ENCODE results near the gene PDZK1IP1.
"Not testable (repeated sequence)": the region's sequence is repeated elsewhere in the genome, so short reads cannot be mapped to it uniquely, and the experiment has no call there.

PDZK1IP1 gene

DNA sequence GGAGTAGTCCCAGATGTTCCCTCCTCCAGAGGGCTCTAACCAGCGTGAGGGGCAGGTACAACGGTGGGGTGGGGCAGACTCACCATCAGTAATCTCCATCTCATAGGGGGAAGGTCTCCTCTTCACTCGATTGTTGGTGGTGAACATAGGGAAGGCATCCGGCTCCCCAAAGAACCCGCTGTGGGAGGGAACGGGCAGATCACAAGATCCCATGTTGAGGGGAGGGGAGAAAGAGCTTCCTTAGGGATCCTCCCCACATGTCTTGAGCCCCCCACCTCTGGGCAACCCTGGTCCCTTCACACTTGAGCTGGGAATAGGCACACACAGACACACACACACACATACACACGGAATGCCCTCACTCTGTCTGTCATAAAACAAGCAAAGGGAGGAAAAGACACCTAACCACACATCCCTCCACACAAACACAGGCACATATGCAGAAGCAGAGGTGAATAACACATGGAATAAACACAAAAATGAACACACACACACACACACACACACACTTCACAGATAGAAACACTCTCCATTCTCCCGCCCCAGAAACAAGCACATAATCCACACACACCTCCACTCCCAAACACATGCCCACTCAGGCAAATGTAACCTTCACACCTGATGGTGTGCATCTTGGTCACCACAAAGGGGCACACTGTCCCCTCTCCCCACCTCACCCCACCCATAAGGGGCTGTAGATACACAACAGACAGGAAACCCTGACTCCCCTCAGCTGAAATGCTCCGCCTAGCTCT is 34.3 kb upstream of the PDZK1IP1 start:
- no peak for DNase-seq

DNA sequence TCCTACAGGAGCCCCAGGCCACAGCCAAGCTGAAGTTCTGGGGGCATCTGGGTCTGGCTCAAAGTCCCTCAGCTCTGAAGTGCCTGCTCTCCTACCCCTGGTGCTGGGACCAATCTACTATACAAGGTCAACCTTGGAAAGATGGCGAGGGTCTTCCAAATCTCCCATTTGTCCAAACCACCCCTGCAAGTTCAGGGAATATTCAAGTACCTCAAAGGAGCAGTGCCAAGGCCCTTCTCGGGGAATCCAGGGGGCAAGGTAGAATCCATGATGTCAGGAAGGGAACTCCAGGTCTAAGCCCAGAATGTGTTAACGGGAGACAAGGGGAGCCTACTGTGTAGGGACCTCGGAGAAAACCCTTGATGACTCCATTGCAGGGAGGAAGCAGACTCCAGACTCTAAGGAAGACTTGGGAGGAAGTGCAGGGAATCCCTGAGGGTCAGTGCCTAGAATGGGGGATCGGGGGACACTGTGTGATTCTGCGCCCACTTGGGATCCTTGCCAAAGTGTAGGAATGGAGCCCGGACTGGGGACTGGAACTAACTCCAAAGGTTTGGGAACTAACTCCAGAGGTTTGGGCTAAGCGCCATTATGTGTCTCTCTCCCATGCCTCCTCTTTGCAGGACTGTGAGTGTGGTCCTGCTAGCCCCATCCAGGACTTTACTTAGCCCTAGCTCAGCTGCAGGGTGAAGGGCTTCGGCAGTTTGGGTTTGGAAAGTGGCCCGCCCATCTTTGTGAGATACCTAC is 33.5 kb upstream of the PDZK1IP1 start:
- no peak for DNase-seq

DNA sequence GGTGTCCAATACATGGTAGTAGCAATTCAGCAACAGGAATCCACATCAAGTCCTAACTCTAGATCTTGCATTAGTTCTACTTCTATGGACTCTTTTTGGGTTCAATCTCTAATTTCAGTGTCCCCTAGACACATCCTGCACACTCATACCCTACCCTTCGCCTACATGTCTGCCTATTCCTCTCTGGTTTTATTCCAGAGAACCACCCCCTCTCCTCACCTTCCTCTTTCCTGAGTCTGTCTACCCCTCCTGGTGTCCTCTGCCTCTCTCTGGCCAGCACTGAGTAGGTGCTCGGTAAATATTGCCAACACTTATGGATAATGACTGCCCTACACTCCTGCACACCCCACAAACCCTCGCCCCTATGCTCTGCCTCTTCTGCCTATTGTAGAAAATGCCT is 32.6 kb upstream of the PDZK1IP1 start:
- no peak for DNase-seq

DNA sequence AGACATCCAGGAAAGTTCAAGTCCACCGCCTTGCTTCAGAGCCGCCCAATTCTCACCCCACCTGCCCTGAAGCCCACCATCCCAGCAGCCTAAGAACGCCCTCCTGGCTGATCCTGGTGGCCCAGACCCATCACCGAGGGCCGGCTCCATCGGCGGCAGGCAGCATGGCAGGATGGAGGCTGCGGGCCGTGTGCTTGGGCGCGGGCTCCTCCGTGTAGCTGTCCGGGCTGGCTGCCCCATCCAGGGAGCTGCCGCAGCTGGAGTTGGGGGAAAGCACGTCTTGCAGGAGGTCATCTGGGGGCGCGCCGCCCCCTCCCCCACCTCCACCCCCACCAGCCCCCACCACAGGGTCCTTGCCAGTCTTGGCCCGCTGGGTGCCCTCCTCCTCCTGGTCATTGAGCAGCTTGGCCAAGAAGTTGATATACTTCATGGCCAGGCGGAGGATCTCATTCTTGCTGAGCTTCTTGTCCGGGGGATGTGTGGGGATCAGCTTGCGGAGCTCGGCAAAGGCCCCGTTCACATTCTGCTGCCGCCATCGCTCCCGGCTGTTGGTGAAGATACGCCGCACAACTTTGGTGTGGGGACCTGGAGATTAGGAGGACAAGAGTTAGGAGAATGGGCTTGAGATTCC is 29.9 kb upstream of the PDZK1IP1 start:
- no peak for DNase-seq

DNA sequence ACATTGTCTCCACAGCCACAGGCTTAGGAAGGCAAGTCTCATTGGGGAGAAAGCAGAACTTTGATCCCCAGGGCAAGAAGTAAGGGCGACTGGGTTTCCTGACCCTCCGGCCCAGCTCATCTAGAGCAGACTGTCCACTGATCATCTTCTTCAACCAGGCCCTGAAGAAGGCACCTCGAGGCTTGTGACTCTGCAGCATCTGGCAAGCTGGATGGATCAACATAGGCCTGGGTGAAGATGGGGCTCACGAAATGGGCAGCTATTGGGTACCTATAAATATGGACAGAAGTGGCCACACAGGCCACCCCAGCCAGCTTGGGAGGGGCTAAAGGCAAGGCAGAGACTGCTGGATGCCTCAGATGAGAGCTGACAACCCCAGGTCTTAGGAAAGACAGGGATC is 29.2 kb upstream of the PDZK1IP1 start:
- DNase-seq = no peak

DNA sequence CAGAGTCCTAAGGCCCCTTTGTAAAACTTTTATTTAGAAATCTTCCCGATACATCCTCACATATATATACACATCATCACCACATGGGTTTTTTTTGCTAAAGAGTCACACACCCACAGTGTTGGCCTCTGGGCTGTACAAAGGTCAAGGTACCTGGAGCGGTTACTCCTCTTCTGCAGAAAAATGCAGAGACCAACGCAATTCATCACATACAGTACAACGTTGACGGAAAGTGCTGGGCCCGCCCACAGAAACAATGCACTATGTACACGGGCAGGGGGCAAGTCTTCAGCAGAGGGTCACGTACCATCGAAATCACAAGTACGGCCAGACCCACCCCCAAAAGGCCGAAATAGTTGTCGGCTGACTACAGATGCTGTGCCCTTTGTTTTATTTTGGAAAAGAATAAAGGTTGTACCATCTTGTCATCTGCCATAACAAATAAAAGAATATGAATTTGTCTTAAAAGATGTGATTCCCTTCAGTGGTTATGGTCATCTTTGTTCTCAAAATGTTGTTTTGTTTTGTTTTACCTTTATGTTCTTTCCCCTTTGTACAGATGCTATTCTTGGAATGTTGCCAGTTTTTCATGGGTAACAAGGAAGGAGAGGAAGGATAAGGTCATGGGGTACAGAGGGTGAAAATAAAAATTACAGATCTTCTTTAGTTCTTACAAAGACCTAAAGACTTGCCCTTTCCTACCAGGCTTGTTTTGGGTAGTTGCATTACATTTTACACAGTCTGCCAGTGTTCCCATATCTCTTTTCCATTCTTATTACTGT is 26.6 kb upstream of the PDZK1IP1 start:
- DNase-seq = no peak

DNA sequence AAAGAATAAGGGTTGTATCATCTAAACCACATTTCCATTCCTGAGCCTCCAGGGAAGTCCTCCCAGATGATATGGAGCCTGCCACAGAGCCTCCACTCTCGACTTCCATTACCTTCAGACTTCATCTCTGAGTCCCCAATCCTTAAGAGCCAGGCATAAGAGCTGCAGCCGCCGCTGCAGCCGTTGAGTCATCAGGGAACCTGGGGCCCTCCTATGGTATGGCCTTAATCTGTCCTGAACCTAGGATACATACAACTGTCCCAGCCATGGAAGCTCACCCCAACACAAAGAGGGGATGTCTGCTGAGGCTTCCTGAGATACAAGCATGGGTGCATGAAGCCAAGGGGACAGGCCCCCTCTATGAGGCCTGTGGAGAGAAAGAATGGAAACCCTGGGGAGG is 25.9 kb upstream of the PDZK1IP1 start:
- DNase-seq = no peak

DNA sequence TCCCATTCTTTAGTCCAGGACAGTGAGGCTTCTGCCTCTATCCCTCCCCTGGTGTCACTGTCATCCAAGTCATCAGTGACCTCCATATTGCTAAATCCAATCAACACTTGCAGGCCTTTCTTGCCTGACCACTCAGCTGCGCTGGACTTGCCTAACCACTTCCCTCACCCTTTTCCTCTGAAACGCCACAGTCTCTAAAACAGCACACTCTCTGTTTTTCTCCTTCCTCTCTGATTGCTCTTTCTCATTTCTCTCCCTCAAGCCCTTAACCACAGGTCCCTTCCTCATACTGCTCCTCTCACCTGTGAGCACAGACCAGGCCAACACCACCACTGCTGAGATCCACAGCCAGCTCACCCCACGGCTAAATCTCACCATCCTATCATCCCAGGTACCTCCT is 24.7 kb upstream of the PDZK1IP1 start:
- DNase-seq = no peak

DNA sequence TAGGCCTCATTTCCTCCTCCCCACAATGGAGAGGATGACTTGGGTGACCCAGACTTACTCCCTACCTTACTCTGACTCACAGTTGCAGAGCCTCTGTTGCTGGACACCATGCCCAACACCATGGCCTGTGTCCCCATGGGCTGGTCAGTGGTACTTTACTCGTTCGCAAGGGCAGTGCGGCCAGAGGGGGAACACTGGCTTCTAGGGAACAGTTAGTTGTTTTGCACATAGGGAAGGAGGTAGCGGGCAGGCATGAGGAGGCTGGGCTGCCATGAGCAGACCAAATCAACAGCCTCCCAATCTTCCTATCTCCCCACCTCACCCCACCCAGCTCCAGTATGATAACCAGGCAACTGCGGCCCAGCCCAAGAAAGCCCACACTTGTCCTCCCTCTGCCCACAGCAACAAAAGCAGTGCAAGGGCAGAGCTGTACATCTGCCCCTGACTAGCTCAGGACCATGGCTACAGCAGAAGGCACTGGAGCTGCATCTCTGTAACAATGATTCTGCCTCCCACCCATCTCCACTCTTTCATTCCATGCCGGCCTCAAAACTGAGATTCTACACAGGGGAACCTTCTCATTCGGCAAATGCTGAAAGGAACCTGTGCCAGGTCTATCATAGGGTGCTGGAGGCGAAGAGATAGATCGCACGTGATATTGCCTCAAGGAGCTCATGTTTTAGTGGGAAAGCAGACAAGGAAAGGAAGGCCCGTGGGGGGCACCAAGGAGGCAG is 23.6 kb upstream of the PDZK1IP1 start:
- DNase-seq = no peak

DNA sequence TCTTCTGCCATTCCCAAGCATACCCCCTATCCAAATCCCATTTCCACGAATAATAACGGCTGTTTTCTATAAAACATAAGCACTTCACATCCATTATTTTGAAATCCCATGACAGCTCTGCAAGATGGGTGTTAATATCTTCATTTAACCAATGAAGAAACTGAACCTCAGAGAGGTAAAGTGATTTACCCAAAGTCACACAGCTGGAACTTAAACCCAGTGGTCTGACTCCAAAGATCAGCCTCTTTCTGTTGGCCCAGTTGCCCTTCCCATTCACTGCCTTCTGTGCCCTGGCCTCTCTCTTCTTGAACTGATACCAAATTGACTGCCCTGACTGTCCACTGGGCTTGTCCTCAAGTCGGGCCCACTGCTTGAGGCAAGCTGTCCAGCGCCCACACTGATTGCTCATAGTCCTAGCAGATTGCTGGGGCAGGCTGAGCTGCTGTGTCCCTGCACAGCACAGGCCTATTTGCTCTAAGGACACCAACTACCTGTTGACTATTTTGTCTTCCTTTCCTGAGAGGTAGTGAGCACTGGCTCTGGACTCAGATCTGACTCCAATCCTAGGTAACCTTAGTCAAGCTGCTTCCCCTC is 22.9 kb upstream of the PDZK1IP1 start:
- no peak for DNase-seq

DNA sequence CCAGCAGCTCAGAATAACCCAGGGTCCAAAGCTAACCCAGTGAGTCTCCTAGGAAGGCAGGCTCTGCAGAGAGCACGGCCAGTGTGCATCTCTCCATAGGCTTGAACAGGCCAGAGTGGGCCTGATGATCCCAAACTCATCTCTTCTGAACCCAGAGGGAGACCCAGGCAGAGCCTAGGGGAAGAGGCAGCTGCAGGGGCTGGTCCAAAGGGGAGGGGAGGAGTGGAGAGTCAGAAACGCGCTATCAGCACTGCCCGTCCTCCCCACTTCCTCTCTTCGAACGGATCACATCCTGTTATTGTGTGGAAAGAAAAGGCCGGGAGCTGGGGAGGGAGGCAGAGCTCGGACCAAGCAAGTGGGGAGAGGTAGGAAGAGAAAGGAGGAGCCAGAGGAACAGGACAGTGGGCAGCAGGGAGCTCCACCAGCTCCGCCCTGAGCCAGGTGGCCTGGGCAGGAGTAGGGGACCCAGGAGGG is 22.0 kb upstream of the PDZK1IP1 start:
- no peak for DNase-seq

DNA sequence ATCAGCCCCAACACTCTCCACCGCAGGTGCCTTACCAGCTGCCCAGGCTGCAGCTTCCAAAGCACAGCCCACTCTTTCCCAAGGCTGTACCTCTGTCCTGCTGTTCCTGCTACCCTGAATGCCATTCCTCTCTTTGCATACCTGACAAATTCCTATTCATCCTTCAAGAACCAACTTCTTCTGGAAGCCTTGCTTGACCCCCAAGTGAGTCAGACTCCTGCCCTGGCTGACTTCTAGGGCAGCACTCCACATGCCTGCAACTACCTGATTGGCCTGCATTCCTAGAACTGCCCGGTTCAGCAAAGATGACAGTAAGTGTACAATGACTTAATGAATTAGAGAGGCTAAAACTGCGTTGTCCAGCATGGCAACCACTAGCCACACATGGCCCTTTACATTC is 20.8 kb upstream of the PDZK1IP1 start:
- DNase-seq = no peak

DNA sequence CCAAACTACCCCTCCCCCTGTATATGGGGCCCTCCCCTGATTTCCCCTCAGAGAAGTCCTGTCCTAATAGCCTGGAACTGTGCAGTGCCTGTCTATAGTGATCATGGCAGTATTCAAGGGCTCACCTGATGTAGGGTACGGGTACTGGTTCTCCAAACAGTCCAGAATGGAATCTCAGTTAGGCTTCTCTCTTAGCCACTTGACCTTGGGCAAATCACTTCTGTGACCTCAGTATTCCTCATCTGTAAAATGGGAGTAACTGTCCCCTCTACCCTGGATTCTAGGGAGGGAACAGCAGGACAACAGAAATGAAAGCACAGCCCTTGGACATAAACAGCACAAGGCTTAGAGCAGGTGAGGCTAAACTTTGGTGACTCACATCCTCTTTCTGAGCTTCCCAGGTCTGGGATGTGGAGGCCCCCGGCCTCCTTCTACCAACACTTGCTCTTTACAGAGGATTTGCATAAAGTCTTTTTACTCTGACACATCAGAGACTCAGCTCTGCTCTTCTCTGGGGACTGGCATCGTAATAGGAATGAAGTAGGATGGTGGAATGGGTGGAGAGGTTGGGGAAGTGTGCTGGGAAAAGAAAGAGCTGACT is 20.0 kb upstream of the PDZK1IP1 start:
- no peak for DNase-seq

DNA sequence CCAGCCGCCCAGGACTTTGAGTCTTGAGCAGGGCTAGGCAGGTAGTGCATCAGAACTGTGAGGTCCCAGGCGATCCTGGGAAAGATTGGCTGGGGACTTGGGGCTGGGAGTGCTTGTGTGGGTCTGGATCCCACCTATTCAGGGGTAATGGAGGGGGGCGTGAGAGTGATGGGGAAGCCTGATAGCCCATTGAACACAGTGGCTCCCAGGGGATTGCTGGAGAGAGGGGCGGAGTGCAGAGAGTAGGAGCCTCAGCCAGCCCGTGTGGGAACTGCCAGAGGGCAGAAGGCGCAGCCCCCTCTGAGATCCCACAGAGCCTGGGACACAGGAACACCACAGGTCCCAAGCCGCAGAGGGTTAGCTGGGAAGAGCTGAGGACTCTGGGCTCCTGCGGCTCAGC is 19.3 kb upstream of the PDZK1IP1 start:
- no peak for DNase-seq

DNA sequence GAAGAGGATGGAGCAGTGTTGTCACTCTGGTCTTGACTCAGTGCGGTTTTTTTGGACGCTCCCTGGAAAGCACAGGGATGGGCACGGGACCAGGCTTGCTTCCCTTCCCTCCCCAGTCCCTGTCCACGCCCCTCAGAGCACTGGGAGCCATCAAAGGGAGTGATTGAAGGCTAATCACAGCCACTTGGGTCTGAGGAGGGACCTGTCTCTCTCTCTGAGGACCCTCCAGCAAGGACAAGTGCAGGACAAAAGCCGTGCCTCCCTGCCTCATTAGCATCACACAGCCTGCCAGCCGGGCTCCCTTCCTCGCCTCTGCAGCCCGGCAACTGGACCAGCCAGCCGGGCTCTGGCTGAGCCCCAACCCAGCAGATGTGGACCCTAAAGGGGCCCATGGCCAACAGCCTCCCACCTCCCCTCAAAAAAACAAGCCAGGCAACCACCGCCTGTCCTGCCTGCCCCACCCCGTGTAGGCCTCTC is 18.6 kb upstream of the PDZK1IP1 start:
- no peak for DNase-seq

DNA sequence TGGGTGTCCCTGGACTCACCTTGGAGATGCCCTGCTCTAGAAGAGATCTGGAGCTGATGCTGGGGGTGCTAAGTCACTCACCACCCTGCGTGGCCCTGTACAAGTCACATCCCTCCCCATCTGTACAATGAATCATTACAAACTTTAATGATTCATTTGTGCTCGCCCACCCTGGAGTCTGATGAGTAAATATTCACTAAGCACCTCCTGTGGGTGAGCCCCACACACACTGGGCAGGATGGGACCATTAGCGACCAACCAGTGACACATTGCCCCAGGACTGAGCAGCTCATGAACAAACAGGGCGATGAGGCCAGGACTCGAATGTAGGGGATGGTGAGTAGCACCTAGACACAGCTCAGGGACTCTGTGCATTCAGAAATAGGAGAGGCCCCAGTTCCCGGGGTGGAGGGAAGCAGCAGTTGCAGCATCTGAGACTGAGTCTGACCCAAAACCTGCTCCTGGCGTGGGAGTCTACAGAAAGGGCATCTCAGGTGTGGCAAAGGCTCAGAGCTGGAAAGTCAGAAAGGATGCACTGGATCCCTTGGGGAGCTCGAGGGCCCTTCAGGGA is 18.1 kb upstream of the PDZK1IP1 start:
- DNase-seq = no peak

DNA sequence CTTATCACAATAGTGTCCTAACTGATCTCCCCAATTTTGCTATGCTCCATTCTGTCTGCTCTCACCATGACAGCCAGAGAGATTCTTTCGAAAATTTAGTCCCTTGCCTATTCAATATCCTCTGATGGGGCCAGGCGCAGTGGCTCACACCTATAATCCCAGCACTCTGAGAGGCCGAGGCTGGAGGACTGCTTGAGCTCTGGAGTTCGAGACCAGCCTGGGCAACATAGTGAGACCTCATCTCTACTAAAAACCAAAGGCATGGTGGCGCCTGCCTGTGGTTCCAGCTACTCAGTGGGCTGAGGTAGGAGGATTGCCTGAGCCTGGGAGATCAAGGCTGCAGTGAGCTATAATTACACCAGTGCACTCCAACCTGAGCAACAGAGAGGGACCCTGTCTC is 16.1 kb upstream of the PDZK1IP1 start:
- DNase-seq = no peak

DNA sequence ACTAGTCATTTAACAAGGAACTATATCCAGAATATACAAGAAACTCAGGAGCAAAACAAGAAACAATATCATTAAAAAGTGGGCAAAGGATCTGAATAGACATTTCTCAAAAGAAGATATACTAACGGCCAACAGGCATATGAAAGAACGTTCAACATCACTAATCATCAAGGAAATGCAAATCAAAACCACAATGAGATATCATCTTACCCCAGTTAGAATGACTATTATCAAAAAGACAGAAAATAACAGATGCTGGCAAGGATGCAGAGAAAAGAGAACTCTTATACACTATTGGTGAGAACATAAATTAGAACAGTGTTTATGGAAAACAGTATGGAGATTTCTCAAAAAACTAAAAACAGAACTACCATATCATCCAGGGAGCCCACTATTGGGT is 13.7 kb upstream of the PDZK1IP1 start:
- DNase-seq = not testable (repeated sequence)

DNA sequence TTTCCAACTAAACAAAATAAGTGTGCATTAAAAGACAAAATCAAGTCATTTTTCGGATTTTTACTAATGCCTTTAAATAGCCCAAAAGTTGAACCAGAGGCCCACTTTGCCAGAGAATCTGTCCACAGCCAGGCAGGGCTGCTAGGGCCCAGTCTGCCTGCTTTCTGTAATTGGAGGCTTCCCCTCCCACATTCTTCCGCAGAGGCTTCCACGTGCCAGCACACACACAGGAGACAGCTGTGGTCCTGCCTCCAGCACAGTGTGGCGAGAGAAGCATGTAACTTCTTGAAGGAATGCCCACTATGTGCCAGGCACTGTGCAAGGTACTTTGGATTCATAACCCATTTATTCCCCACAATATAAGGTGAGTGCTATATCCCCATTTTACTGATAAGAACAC is 11.3 kb upstream of the PDZK1IP1 start:
- DNase-seq = no peak

DNA sequence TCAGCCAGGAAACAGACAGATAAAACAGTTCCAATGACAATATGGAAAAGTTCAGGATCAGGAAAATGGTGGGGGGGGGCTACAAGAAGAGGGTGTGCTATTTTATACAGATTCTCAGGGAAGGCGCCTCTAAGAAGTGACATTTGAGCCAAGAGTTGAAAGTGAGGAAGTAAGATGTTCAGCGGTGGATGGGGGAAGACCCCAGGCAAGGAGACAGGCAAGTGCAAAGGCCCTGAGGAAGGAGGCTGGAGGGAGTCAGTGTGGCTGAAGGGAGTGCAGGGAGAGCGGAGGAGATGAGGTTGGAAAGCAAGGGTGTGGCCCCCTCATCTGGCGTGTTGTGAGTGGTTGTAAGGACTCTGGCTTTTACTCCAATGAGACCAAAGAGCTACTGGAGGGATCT is 8.4 kb upstream of the PDZK1IP1 start:
- DNase-seq = no peak

DNA sequence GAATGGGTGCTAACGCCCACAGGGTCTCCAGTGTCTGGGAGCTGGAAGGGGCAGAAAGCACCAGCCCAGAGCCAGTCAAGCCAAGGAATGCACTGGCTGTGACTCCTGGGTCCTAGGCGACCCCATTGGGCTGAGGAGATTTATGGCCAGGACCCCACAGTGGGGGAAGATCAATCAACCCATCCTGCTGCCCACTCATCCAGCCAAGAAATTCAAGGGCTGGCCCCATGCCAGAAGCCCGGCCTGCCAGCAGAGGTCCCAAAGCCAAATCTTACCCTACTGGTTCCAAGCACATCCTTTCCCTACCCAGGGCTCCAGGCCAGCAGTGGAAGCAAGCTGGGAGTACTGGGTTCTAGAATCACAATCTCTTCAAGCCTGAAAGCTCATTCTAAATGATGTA is 6.8 kb upstream of the PDZK1IP1 start:
- DNase-seq = no peak
